ENCODE measurements around the gene ITM2B.

DNA sequence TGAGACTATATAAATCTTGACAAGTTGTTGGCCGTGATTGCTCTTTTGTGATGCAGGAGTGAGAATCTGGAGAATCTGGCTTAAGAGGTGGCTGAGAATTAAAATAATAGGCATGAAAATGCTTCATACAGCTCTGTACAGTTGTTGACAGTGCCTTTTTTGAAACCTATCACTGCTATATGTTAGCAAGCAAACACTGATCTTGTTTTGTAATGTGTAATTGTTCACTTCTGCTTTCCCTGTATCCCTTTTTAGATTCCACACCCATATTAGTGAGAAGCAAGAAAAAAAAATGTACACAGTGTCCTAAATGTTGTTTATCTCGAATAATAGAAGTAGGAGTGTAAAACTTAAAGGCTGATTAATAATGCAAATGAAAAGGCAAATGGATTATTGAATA, 31.1 kb downstream of the ITM2B start:
- TF ChIP-seq, protein P1, sequence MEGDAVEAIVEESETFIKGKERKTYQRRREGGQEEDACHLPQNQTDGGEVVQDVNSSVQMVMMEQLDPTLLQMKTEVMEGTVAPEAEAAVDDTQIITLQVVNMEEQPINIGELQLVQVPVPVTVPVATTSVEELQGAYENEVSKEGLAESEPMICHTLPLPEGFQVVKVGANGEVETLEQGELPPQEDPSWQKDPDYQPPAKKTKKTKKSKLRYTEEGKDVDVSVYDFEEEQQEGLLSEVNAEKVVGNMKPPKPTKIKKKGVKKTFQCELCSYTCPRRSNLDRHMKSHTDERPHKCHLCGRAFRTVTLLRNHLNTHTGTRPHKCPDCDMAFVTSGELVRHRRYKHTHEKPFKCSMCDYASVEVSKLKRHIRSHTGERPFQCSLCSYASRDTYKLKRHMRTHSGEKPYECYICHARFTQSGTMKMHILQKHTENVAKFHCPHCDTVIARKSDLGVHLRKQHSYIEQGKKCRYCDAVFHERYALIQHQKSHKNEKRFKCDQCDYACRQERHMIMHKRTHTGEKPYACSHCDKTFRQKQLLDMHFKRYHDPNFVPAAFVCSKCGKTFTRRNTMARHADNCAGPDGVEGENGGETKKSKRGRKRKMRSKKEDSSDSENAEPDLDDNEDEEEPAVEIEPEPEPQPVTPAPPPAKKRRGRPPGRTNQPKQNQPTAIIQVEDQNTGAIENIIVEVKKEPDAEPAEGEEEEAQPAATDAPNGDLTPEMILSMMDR (IDR thresholded peaks at IDR 0.05; ENCODE audit: insufficient read depth, low read depth, low read length): no peak
- TF ChIP-seq EZH2 (IDR thresholded peaks at IDR 0.05; ENCODE audit: insufficient read depth, low read length): no peak

Measured in astrocyte (in vitro differentiated cells and primary cell).